Liver (tissue), 9 donors: ENCODE results near the gene KSR2. TPM values are rescaled to one million over a fixed set of nuclear protein-coding genes. Genes with fewer than 3 reads are reported as not detected.

Experiments used
- DNase-seq: peaks from one replicate; pipeline ENCODE4 v3.0.0-alpha.2; 2017; ENCODE audit warnings: low spot score
- H3K27ac ChIP-seq, 2 donors: one replicate each; pipeline ENCODE4 v1.7.0; 2013; ENCODE audit warnings: inconsistent platforms in 2 of 2, low read length in 2 of 2, control low read depth in 1 of 2, low read depth in 1 of 2, mild to moderate bottlenecking in 1 of 2
- H3K27me3 ChIP-seq, 4 donors: one replicate each; pipeline versions ENCODE4 v1.6.1 to v1.7.0; 2013; ENCODE audit warnings: low read length in 3 of 4, inconsistent platforms in 1 of 4, mild to moderate bottlenecking in 1 of 4, moderate library complexity in 1 of 4; ENCODE audit not compliant: control insufficient read depth in 4 of 4, insufficient read depth in 4 of 4
- H3K36me3 ChIP-seq, 4 donors: one replicate each; pipeline versions ENCODE4 v1.6.1 to v1.7.0; 2013; ENCODE audit warnings: low read length in 3 of 4, mild to moderate bottlenecking in 3 of 4, low read depth in 1 of 4, moderate library complexity in 1 of 4; ENCODE audit not compliant: control insufficient read depth in 4 of 4, insufficient read depth in 3 of 4
- H3K4me1 ChIP-seq, 4 donors: one replicate each; pipeline versions ENCODE4 v1.6.1 to v1.7.0; 2013; ENCODE audit warnings: low read length in 3 of 4, mild to moderate bottlenecking in 3 of 4, moderate library complexity in 1 of 4; ENCODE audit not compliant: control insufficient read depth in 4 of 4, insufficient read depth in 4 of 4
- H3K4me3 ChIP-seq, 3 donors: one replicate each; pipeline versions ENCODE4 v1.6.1 to v1.7.0; 2013; ENCODE audit warnings: low read length in 3 of 3, control low read depth in 1 of 3, low read depth in 1 of 3, mild to moderate bottlenecking in 1 of 3
- H3K9ac ChIP-seq, 2 donors: one replicate each; pipeline ENCODE4 v1.7.0; 2013; ENCODE audit warnings: low read length in 2 of 2, mild to moderate bottlenecking in 2 of 2, moderate library complexity in 2 of 2, control low read depth in 1 of 2, low read depth in 1 of 2
- H3K9me3 ChIP-seq, 4 donors: one replicate each; pipeline versions ENCODE4 v1.6.1 to v1.7.0; 2013; ENCODE audit warnings: low read length in 3 of 4; ENCODE audit not compliant: control insufficient read depth in 4 of 4
- EGR1 ChIP-seq, 2 donors: IDR thresholded peaks; 2 replicates each; pipeline ENCODE4 v1.6.1; 2016 to 2018; ENCODE audit warnings: antibody characterized with exemption in 2 of 2, low read depth in 2 of 2
- FOXA1 ChIP-seq: IDR thresholded peaks from 2 replicates; pipeline ENCODE4 v1.6.1; 2016; ENCODE audit warnings: antibody characterized with exemption
- GABPA ChIP-seq, 2 donors: IDR thresholded peaks in 1 of 2; conservative IDR thresholded peaks in 1 of 2; 2 replicates each; pipeline ENCODE4 v1.6.1; 2016; ENCODE audit warnings: antibody characterized with exemption in 2 of 2, mild to moderate bottlenecking in 1 of 2, moderate library complexity in 1 of 2
- HNF4A ChIP-seq, 2 donors: conservative IDR thresholded peaks; 2 replicates each; pipeline ENCODE4 v1.6.1; 2016; ENCODE audit warnings: antibody characterized with exemption in 2 of 2, mild to moderate bottlenecking in 2 of 2
- JUND ChIP-seq, 2 donors: IDR thresholded peaks; 2 replicates each; pipeline ENCODE4 v1.6.1; 2016; ENCODE audit warnings: antibody characterized with exemption in 2 of 2
- RAD21 ChIP-seq, 2 donors: IDR thresholded peaks; 2 replicates each; pipeline ENCODE4 v1.6.1; 2016; ENCODE audit warnings: antibody characterized with exemption in 2 of 2, mild to moderate bottlenecking in 2 of 2
- RXRA ChIP-seq, 2 donors: IDR thresholded peaks; 2 replicates each; pipeline ENCODE4 v1.6.1; 2017 to 2018; ENCODE audit warnings: antibody characterized with exemption in 2 of 2, mild to moderate bottlenecking in 1 of 2
- SP1 ChIP-seq: IDR thresholded peaks from 2 replicates; pipeline ENCODE4 v1.6.1; 2018; ENCODE audit warnings: antibody characterized with exemption, mild to moderate bottlenecking
- TAF1 ChIP-seq: conservative IDR thresholded peaks from 2 replicates; pipeline ENCODE4 v1.6.1; 2016; ENCODE audit warnings: antibody characterized with exemption, mild to moderate bottlenecking
- YY1 ChIP-seq: IDR thresholded peaks from 2 replicates; pipeline ENCODE4 v1.6.1; 2016; ENCODE audit warnings: antibody characterized with exemption, mild to moderate bottlenecking
- WGBS: extraction: QIAGEN DNeasy Blood & Tissue Kit; methylation state at CpG from one replicate; pipeline ENCODE4 v1.1.7; 2013; 5-methylcytosine and 5-hydroxymethylcytosine counted together
- polyA plus RNA-seq, 2 donors: library from polyadenylated mRNA; stranded (reverse) in 1 of 2; unstranded in 1 of 2; fragments of 200-250 nt in 1 of 2; fragments of >200 nt in 1 of 2; fragmentation: Nextera tagmentation in 1 of 2; extraction: Ambion mirVana in 1 of 2; gene quantifications; one replicate each; pipeline versions ENCODE4 v1.2.1 to v1.2.3, GENCODE V29; 2013 to 2015
- total RNA-seq, 2 donors: library from RNA; depleted of rRNA; stranded (reverse); fragments of >200 nt; gene quantifications; one replicate each; pipeline ENCODE4 v1.2.3, GENCODE V29; 2014
- TF ChIP-seq, protein P1 (sequence below): IDR thresholded peaks from 2 replicates; pipeline ENCODE4 v1.6.1; 2016; ENCODE audit warnings: antibody characterized with exemption
- TF ChIP-seq, protein P2 (sequence below): fragments of 150-350 bp; IDR thresholded peaks from 2 replicates; pipeline ENCODE4 v1.5.1; 2017; ENCODE audit warnings: improper control_type of control experiment, low read depth, low read length; ENCODE audit not compliant: missing input control
- TF ChIP-seq, protein P3 (sequence below): IDR thresholded peaks from 2 replicates; pipeline ENCODE4 v1.6.1; 2016; ENCODE audit warnings: antibody characterized with exemption
- TF ChIP-seq, protein P4 (sequence below): IDR thresholded peaks from 2 replicates; pipeline ENCODE4 v1.6.1; 2016; ENCODE audit warnings: antibody characterized with exemption, mild to moderate bottlenecking
- TF ChIP-seq, protein P5 (sequence below): IDR thresholded peaks from 2 replicates; pipeline ENCODE4 v1.6.1; 2016; ENCODE audit warnings: antibody characterized with exemption
- donor health status: healthy.
- donor health status: healthy.
- donor health status: healthy.
- donor health status: healthy.
- donor health status: healthy.

The KSR2 gene
- total and polyA plus RNA-seq, 4 donors = under 0.01 to 0.02 (median under 0.01) TPM; not detected in 1

DNA sequence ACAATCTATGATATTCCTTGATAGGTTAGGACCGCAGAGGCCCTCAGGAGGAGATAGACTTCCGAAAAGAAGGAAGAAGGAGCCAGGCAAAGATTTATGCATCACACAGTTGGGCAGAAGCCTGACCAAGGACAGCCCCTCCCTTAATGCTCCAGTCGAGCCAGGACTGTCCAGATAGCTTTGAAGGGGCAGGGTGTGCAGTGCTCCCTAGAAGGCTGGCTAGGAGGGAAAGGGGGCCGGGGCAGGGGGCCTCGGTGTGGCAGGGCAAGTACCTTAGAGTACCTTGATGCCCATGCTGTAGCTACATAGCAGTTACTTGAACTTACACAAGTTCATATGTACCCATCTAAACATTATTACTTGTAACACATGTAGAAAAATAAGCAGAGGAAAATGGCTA lies 512.7 kb downstream of the KSR2 start:
- TF ChIP-seq RAD21 (IDR thresholded peaks at IDR 0.05) (no peak), YY1 (no peak), SP1 (no peak), EGR1 (IDR thresholded peaks at IDR 0.05; ENCODE audit: low read depth in 2 of 2) (no peak), FOXA1 (no peak), JUND (IDR thresholded peaks at IDR 0.05) (no peak), GABPA (IDR thresholded peaks at IDR 0.05 in 1 of 2, conservative IDR thresholded peaks at IDR 0.05 in 1 of 2) (no peak)
- TF ChIP-seq, protein P1, sequence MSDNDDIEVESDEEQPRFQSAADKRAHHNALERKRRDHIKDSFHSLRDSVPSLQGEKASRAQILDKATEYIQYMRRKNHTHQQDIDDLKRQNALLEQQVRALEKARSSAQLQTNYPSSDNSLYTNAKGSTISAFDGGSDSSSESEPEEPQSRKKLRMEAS = no peak
- TF ChIP-seq, protein P2, sequence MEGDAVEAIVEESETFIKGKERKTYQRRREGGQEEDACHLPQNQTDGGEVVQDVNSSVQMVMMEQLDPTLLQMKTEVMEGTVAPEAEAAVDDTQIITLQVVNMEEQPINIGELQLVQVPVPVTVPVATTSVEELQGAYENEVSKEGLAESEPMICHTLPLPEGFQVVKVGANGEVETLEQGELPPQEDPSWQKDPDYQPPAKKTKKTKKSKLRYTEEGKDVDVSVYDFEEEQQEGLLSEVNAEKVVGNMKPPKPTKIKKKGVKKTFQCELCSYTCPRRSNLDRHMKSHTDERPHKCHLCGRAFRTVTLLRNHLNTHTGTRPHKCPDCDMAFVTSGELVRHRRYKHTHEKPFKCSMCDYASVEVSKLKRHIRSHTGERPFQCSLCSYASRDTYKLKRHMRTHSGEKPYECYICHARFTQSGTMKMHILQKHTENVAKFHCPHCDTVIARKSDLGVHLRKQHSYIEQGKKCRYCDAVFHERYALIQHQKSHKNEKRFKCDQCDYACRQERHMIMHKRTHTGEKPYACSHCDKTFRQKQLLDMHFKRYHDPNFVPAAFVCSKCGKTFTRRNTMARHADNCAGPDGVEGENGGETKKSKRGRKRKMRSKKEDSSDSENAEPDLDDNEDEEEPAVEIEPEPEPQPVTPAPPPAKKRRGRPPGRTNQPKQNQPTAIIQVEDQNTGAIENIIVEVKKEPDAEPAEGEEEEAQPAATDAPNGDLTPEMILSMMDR = no peak
- TF ChIP-seq, protein P3, sequence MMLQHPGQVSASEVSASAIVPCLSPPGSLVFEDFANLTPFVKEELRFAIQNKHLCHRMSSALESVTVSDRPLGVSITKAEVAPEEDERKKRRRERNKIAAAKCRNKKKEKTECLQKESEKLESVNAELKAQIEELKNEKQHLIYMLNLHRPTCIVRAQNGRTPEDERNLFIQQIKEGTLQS = no peak
- WGBS = 86% methylated on average over 5 of the region's 5 CpGs

DNA sequence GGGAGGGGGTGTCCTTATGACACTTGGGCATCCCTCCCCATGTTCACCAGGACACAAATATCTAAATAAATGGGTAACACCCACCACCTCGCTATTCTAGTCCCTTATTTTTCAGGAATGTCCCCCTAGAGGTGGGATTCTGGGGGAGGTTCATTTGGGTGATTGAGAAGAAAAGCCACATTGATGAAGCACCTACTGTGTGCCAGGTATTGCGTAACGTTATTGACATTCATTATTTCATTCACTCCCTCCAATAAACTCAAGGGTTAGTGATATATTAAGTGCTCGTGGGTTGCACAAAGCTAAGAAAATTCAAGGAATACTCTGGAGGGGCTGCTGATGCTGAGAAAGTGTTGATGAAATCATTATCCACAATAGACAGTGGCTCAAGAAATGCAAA lies 514.8 kb downstream of the KSR2 start:
- Histone ChIP-seq H3K9me3 (peaks cover 0 to 2% (median 0%) of the 10 kb centered on the region in 4 donors), H3K27ac (no peak overlapping the region), H3K4me3 (no peak overlapping the region), H3K27me3 (no peaks in the 10 kb centered on the region), H3K4me1 (no peaks in the 10 kb centered on the region), H3K36me3 (no peaks in the 10 kb centered on the region), H3K9ac (no peak overlapping the region)
- WGBS = 73% methylated on average over 4 of the region's 4 CpGs
- no peak for DNase-seq
- no peak for TF ChIP-seq JUND (IDR thresholded peaks at IDR 0.05)

More for the DNA sequence above, 512.7 kb downstream of the KSR2 start:
- DNase-seq = no peak
- peaks cover 0 to 2% (median 0%) of the 10 kb centered on the region in 4 donors for H3K9me3 ChIP-seq
- H3K9ac ChIP-seq = no peak overlapping the region
- no peaks in the 10 kb centered on the region for H3K36me3 ChIP-seq
- H3K27ac ChIP-seq = no peak overlapping the region
- H3K4me1 ChIP-seq = no peaks in the 10 kb centered on the region
- no peak overlapping the region for H3K4me3 ChIP-seq
- H3K27me3 ChIP-seq = no peaks in the 10 kb centered on the region

DNA sequence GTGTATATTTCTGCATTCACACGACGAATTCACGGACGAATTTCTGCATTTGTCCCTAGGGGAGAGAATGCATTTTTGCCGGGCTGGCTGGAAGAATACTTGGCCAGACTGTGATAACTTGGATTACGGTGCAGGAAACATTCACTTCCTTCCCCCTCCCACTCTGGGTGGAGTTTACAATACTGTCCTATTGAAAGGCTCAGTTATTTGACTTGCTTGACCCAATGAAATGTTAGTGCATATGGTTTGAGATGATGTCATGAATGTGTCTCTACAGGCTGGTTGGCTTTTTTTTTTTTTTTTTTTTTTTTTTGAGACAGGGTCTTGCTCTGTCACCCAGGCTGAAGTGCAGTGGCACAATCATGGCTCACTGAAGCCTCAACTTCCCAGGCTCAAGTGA lies 516.7 kb downstream of the KSR2 start:
- no peak overlapping the region for H3K9ac ChIP-seq
- no peaks in the 10 kb centered on the region for H3K36me3 ChIP-seq
- H3K9me3 ChIP-seq = peaks cover 0 to 2% (median 0%) of the 10 kb centered on the region in 4 donors
- H3K4me1 ChIP-seq = no peaks in the 10 kb centered on the region
- TF ChIP-seq GABPA (IDR thresholded peaks at IDR 0.05 in 1 of 2, conservative IDR thresholded peaks at IDR 0.05 in 1 of 2) (no peak), RXRA (IDR thresholded peaks at IDR 0.05) (no peak), FOXA1 (no peak)
- DNase-seq = no peak
- no peaks in the 10 kb centered on the region for H3K27me3 ChIP-seq
- H3K27ac ChIP-seq = no peak overlapping the region
- no peak overlapping the region for H3K4me3 ChIP-seq
- 74% methylated on average over 6 of the region's 6 CpGs for WGBS

DNA sequence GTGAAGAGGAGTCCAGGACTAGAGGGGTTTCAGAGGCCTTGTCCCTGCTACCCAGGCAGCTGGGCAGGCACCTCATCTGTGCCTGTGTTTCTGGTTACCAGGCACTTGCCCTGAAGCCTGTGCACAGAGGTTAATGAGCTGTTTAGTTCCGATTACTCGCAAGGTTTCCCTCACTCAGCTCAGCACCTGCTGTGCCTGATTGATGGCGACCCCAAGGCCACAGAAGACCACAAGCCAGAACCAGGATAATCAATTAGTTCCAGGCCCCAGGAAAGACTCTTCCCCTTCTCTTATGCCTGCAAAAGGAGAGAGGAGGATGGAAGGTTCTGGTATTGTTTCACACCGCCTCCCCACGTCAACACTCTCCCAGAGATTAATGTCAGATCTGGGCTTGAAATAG lies 518.6 kb downstream of the KSR2 start:
- H3K36me3 ChIP-seq = no peaks in the 10 kb centered on the region
- no peak overlapping the region for H3K9ac ChIP-seq
- no peak overlapping the region for H3K4me3 ChIP-seq
- H3K9me3 ChIP-seq = peaks cover 0 to 2% (median 0%) of the 10 kb centered on the region in 4 donors
- no peaks in the 10 kb centered on the region for H3K27me3 ChIP-seq
- DNase-seq = no peak
- no peaks in the 10 kb centered on the region for H3K4me1 ChIP-seq
- 86% methylated on average over 5 of the region's 5 CpGs for WGBS
- H3K27ac ChIP-seq = no peak overlapping the region
- TF ChIP-seq YY1 (no peak), SP1 (no peak), TAF1 (no peak), FOXA1 (no peak), RAD21 (IDR thresholded peaks at IDR 0.05) (no peak), HNF4A (conservative IDR thresholded peaks at IDR 0.05) (no peak), JUND (IDR thresholded peaks at IDR 0.05) (no peak), GABPA (IDR thresholded peaks at IDR 0.05 in 1 of 2, conservative IDR thresholded peaks at IDR 0.05 in 1 of 2) (no peak), RXRA (IDR thresholded peaks at IDR 0.05) (no peak)
- TF ChIP-seq, protein P4, sequence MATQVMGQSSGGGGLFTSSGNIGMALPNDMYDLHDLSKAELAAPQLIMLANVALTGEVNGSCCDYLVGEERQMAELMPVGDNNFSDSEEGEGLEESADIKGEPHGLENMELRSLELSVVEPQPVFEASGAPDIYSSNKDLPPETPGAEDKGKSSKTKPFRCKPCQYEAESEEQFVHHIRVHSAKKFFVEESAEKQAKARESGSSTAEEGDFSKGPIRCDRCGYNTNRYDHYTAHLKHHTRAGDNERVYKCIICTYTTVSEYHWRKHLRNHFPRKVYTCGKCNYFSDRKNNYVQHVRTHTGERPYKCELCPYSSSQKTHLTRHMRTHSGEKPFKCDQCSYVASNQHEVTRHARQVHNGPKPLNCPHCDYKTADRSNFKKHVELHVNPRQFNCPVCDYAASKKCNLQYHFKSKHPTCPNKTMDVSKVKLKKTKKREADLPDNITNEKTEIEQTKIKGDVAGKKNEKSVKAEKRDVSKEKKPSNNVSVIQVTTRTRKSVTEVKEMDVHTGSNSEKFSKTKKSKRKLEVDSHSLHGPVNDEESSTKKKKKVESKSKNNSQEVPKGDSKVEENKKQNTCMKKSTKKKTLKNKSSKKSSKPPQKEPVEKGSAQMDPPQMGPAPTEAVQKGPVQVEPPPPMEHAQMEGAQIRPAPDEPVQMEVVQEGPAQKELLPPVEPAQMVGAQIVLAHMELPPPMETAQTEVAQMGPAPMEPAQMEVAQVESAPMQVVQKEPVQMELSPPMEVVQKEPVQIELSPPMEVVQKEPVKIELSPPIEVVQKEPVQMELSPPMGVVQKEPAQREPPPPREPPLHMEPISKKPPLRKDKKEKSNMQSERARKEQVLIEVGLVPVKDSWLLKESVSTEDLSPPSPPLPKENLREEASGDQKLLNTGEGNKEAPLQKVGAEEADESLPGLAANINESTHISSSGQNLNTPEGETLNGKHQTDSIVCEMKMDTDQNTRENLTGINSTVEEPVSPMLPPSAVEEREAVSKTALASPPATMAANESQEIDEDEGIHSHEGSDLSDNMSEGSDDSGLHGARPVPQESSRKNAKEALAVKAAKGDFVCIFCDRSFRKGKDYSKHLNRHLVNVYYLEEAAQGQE = no peak
- TF ChIP-seq, protein P5, sequence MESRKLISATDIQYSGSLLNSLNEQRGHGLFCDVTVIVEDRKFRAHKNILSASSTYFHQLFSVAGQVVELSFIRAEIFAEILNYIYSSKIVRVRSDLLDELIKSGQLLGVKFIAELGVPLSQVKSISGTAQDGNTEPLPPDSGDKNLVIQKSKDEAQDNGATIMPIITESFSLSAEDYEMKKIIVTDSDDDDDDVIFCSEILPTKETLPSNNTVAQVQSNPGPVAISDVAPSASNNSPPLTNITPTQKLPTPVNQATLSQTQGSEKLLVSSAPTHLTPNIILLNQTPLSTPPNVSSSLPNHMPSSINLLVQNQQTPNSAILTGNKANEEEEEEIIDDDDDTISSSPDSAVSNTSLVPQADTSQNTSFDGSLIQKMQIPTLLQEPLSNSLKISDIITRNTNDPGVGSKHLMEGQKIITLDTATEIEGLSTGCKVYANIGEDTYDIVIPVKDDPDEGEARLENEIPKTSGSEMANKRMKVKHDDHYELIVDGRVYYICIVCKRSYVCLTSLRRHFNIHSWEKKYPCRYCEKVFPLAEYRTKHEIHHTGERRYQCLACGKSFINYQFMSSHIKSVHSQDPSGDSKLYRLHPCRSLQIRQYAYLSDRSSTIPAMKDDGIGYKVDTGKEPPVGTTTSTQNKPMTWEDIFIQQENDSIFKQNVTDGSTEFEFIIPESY = no peak
- TF ChIP-seq, protein P1 = no peak
